WERI-Rb-1 (cell line): Measurements from ENCODE around the gene NUMB.

Source experiments
- DNase-seq: peaks from one replicate; pipeline ENCODE4 v3.0.0-alpha.2; 2020
- H3K27ac ChIP-seq: fragments of 250-450 bp; sonication (Bioruptor Pico); 2 replicates; pipeline ENCODE4 v1.5.1; 2020; ENCODE audit warnings: mild to moderate bottlenecking, moderate library complexity
- H3K27me3 ChIP-seq: fragments of 250-450 bp; sonication (Bioruptor Pico); 2 replicates; pipeline ENCODE4 v1.5.1; 2021; ENCODE audit warnings: mild to moderate bottlenecking, low read depth, moderate library complexity; ENCODE audit not compliant: insufficient read depth, severe bottlenecking
- H3K36me3 ChIP-seq: fragments of 250-450 bp; sonication (Bioruptor Pico); 2 replicates; pipeline ENCODE4 v1.5.1; 2020; ENCODE audit warnings: mild to moderate bottlenecking, moderate library complexity
- H3K4me3 ChIP-seq: 2 replicates; pipeline ENCODE4 v1.5.1; 2011; ENCODE audit warnings: low read depth, mild to moderate bottlenecking, control low read depth, low read length
- H3K9me3 ChIP-seq: fragments of 250-450 bp; sonication (Bioruptor Pico); 2 replicates; pipeline ENCODE4 v1.5.1; 2021; ENCODE audit warnings: mild to moderate bottlenecking, moderate library complexity; ENCODE audit not compliant: severe bottlenecking
- TF ChIP-seq, protein P1 (sequence below): IDR thresholded peaks from 2 replicates; pipeline ENCODE4 v1.5.1; 2011; ENCODE audit warnings: low read depth, mild to moderate bottlenecking, control low read depth, inconsistent platforms, low read length

The NUMB gene

DNA sequence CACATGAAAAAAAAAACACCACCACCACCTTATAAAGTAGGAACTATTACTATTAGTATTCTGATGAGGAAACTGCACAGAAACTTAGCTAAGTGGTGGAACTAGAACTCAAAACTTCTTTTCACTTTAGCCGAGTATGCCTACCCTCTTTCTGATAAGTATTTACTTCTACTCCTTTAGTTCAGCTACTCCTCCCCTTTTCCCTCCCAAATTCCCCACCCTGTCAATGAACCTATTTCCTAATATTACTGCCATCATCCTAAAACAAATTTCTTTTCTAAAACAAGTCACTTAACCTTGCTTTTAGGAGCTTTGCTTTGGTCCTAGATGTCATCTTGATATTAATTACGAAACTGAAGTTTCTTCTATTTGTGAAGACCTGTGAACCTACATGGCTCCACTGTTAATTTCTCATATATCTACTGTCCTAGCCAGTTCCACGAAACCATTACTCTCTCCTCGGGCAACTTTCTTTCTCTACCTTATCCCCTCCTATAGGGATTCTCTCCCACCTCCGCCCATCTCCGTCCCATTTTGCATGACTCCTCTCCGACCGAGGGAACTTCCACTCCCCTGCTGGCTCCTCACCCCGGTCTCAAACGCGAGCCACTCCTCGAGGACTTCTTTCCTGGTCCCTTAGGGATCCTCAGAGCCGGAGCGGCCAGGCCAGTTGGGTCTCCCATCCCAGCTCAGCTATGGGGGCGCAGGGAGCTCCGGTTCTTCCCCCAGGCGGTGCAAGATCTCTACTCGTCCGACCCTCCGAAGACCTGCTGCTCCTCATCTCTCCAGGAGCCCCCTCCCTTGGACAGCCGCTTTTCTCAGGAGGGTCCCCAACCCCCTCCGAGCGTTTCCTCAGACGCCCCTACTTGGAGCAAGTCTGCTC is 1.1 kb downstream of the NUMB start:
- peak; percentile 28 for DNase-seq
- H3K27ac ChIP-seq = peak overlapping the region; percentile 73
- TF ChIP-seq, protein P1, sequence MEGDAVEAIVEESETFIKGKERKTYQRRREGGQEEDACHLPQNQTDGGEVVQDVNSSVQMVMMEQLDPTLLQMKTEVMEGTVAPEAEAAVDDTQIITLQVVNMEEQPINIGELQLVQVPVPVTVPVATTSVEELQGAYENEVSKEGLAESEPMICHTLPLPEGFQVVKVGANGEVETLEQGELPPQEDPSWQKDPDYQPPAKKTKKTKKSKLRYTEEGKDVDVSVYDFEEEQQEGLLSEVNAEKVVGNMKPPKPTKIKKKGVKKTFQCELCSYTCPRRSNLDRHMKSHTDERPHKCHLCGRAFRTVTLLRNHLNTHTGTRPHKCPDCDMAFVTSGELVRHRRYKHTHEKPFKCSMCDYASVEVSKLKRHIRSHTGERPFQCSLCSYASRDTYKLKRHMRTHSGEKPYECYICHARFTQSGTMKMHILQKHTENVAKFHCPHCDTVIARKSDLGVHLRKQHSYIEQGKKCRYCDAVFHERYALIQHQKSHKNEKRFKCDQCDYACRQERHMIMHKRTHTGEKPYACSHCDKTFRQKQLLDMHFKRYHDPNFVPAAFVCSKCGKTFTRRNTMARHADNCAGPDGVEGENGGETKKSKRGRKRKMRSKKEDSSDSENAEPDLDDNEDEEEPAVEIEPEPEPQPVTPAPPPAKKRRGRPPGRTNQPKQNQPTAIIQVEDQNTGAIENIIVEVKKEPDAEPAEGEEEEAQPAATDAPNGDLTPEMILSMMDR = no peak

DNA sequence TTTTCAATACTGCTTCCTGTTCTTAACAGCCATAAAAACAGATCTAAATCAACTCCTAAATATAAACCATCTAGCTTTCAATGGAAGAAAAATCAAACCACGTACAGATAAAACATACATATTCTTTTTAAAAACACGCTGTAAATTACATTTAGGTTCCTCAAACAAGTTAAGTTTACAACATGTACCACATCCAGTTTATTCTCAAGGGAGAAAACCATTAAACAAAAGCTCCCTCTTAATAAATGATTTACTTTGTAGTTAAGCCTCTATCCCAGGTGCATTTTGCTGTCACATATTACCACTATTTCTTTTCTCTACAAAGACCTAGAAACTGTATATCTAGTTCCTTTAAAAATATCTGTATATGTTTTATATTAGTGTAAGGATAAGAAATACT is 3.1 kb downstream of the NUMB start:
- TF ChIP-seq, protein P1 = no peak
- no peak overlapping the region for H3K27ac ChIP-seq
- no peak overlapping the region for H3K4me3 ChIP-seq
- no peaks in the 10 kb centered on the region for H3K27me3 ChIP-seq
- no peaks in the 10 kb centered on the region for H3K9me3 ChIP-seq
- DNase-seq = no peak
- H3K36me3 ChIP-seq = peaks cover 14% of the 10 kb centered on the region

More for the DNA sequence above, 1.1 kb downstream of the NUMB start:
- no peaks in the 10 kb centered on the region for H3K27me3 ChIP-seq
- peak overlapping the region; percentile 98 for H3K4me3 ChIP-seq
- H3K36me3 ChIP-seq = peaks cover 7% of the 10 kb centered on the region
- no peaks in the 10 kb centered on the region for H3K9me3 ChIP-seq

DNA sequence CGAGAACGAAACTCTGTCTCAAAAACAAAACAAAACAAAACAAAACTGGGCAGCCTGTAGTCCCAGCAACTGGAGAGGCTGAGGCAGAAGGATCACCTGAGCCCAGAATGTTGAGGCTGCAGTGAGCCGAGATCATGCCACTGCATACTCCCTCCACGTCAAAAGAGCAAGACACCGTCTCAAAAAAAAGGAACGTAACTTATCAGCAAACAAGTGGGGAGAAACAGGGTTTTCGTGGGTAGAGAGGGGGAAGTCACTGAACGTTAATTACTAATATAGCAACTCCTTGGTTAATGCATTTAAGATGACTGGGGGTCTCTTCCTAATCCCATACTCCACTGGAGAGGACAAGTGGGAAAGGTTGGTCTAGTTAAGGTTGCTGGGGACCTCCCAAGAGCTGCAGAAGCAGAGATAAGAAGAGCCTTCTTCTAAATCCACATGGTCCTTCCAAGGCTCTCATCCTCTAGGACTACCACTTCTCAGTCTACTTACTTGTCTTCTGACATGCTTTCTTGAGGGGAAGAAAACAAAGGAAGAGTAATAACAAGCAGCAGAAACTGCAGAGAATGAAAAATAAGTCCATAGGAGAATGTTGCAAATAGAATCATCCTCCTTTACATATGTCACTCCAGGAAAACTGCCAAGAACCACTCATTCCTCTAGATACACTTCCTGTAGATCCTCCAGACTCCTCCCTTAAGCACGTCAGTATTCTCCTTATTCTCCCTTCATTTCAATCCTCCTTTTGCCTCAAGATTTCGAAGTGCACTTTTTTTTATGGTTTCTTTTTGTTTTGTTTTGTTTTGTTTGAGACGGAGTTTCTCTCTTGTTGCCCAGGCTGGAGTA is 5.8 kb downstream of the NUMB start:
- H3K4me3 ChIP-seq = no peak overlapping the region
- no peaks in the 10 kb centered on the region for H3K27me3 ChIP-seq
- no peak overlapping the region for H3K27ac ChIP-seq
- peaks cover 25% of the 10 kb centered on the region for H3K36me3 ChIP-seq
- no peak for DNase-seq
- no peaks in the 10 kb centered on the region for H3K9me3 ChIP-seq
- TF ChIP-seq, protein P1 = no peak

DNA sequence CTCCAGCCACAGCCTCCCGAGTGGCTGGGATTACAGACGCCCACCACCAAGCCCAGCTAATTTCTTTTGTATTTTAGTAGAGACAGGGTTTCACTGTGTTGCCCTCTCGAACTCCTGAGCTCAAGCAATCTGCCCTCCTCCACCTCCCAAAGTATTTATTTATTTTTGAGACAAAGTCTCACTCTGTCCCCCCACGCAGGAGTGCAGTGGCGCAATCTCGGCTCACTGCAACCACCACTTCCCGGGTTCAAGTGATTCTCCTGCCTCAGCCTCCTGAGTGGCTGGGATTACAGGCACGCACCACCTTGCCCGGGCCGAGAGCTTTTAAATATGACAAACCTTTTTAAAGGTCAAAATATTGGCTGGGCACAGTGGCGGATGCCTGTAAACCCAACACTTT is 14.6 kb downstream of the NUMB start:
- Histone ChIP-seq H3K36me3 (peaks cover 7% of the 10 kb centered on the region), H3K27ac (no peak overlapping the region), H3K27me3 (no peaks in the 10 kb centered on the region), H3K9me3 (no peaks in the 10 kb centered on the region), H3K4me3 (no peak overlapping the region)
- DNase-seq = no peak
- TF ChIP-seq, protein P1 = no peak

DNA sequence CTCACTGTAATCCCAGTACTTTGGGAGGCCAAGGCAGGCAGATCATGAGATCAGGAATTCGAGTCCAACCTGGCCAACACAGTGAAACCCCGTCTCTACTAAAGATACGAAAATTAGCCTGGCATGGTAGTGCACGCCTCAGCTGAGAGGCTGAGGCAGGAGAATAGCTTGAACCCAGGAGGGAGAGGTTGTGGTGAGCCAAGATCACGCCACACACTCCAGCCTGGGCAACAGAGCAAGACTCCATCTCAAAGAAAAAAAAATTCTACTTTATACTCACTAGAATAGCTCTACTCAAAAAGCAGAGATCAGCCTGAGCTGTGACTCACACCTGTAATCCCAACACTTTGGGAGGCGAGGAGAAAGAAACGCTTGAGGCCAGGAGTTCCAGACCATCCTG is 17.1 kb downstream of the NUMB start:
- H3K9me3 ChIP-seq = no peaks in the 10 kb centered on the region
- no peak for DNase-seq
- no peak overlapping the region for H3K4me3 ChIP-seq
- TF ChIP-seq, protein P1 = no peak
- H3K27me3 ChIP-seq = no peaks in the 10 kb centered on the region
- peaks cover 9% of the 10 kb centered on the region for H3K36me3 ChIP-seq
- no peak overlapping the region for H3K27ac ChIP-seq
